ENCODE results near the gene ZMIZ1. TPM values are rescaled to one million over a fixed set of nuclear protein-coding genes. Genes with fewer than 3 reads are reported as not detected.

Gene ZMIZ1
- total RNA-seq, 2 experiments from 2014 or later, result 14.6 to 15.5 TPM

- no peaks in the 10 kb centered on the region for H3K9me3 ChIP-seq (ENCODE audit: control insufficient read depth in 1 of 2, insufficient read depth in 1 of 2, low read length in 2 of 2)
- intact Hi-C loops (cut with DNase I, micrococcal nuclease), result no loop called here
- no peaks in the 10 kb centered on the region for H3K27me3 Mint-ChIP-seq
- H3K36me3 ChIP-seq (ENCODE audit: insufficient read depth, low read length), result peaks cover 3% of the 10 kb centered on the region
- no peaks in the 10 kb centered on the region for H3K4me1 ChIP-seq (ENCODE audit: insufficient read depth, low read length)
- no peak overlapping the region for H3K4me3 Mint-ChIP-seq
- no peak overlapping the region for H3K27ac Mint-ChIP-seq
- TF ChIP-seq CTCF (IDR thresholded peaks at IDR 0.05), result no peak
- peaks cover 5% of the 10 kb centered on the region for H3K4me1 Mint-ChIP-seq (ENCODE audit: low read depth)
- H3K4me3 ChIP-seq (ENCODE audit: low read length), result no peak overlapping the region
- ChIA-PET CTCF (no interaction called here), POLR2A (interaction anchor here (1.0 kb wide), 1 partner anchor 15 kb away, joined by 3 read pairs; no protein-coding TSS in a partner anchor)
- DNase-seq, result no peak
- H3K27ac ChIP-seq (ENCODE audit: low read depth in 1 of 2, low read length in 2 of 2), result no peak overlapping the region
- no peaks in the 10 kb centered on the region for H3K27me3 ChIP-seq (ENCODE audit: control insufficient read depth in 1 of 2, insufficient read depth in 2 of 2, low read length in 2 of 2)
- ATAC-seq (ENCODE audit: poor library complexity), result no peak
- no peaks in the 10 kb centered on the region for H3K9me3 Mint-ChIP-seq
- H3K36me3 Mint-ChIP-seq (ENCODE audit: low read depth), result no peaks in the 10 kb centered on the region
Measured at GRCh38 chr10:79158004-79158340, 89.2 kb downstream of the ZMIZ1 start.

- DNase-seq (no peak), ATAC-seq (ENCODE audit: poor library complexity) (no peak)
- Histone ChIP-seq H3K27ac (ENCODE audit: low read depth in 1 of 2, low read length in 2 of 2) (no peak overlapping the region), H3K36me3 (ENCODE audit: insufficient read depth, low read length) (peaks cover 3% of the 10 kb centered on the region), H3K4me3 (ENCODE audit: low read length) (no peak overlapping the region), H3K27me3 (ENCODE audit: control insufficient read depth in 1 of 2, insufficient read depth in 2 of 2, low read length in 2 of 2) (no peaks in the 10 kb centered on the region), H3K9me3 (ENCODE audit: control insufficient read depth in 1 of 2, insufficient read depth in 1 of 2, low read length in 2 of 2) (no peaks in the 10 kb centered on the region), H3K4me1 (ENCODE audit: insufficient read depth, low read length) (no peaks in the 10 kb centered on the region)
- ChIA-PET CTCF (no interaction called here), POLR2A (no interaction called here)
- Mint-ChIP-seq H3K9me3 (no peaks in the 10 kb centered on the region), H3K27ac (no peak overlapping the region), H3K27me3 (no peaks in the 10 kb centered on the region), H3K4me1 (ENCODE audit: low read depth) (peaks cover 5% of the 10 kb centered on the region), H3K4me3 (no peak overlapping the region), H3K36me3 (ENCODE audit: low read depth) (no peaks in the 10 kb centered on the region)
- no peak for TF ChIP-seq CTCF (IDR thresholded peaks at IDR 0.05)
- intact Hi-C loops (cut with DNase I, micrococcal nuclease), result no loop called here
Measured at GRCh38 chr10:79158402-79159097, 89.8 kb downstream of the ZMIZ1 start.

- TF ChIP-seq CTCF (IDR thresholded peaks at IDR 0.05), result no peak
- H3K27ac Mint-ChIP-seq, result no peak overlapping the region
- no peaks in the 10 kb centered on the region for H3K27me3 Mint-ChIP-seq
- no peak for DNase-seq
- no peaks in the 10 kb centered on the region for H3K9me3 Mint-ChIP-seq
- no peak for ATAC-seq (ENCODE audit: poor library complexity)
- H3K36me3 Mint-ChIP-seq (ENCODE audit: low read depth), result no peaks in the 10 kb centered on the region
- no peaks in the 10 kb centered on the region for H3K27me3 ChIP-seq (ENCODE audit: control insufficient read depth in 1 of 2, insufficient read depth in 2 of 2, low read length in 2 of 2)
- H3K9me3 ChIP-seq (ENCODE audit: control insufficient read depth in 1 of 2, insufficient read depth in 1 of 2, low read length in 2 of 2), result no peaks in the 10 kb centered on the region
- H3K4me1 ChIP-seq (ENCODE audit: insufficient read depth, low read length), result no peaks in the 10 kb centered on the region
- H3K27ac ChIP-seq (ENCODE audit: low read depth in 1 of 2, low read length in 2 of 2), result no peak overlapping the region
- intact Hi-C loops (cut with DNase I, micrococcal nuclease), result no loop called here
- H3K36me3 ChIP-seq (ENCODE audit: insufficient read depth, low read length), result peaks cover 3% of the 10 kb centered on the region
- POLR2A ChIA-PET, result no interaction called here
- H3K4me3 ChIP-seq (ENCODE audit: low read length), result no peak overlapping the region
- H3K4me1 Mint-ChIP-seq (ENCODE audit: low read depth), result peaks cover 5% of the 10 kb centered on the region
- CTCF ChIA-PET, result no interaction called here
- no peak overlapping the region for H3K4me3 Mint-ChIP-seq
Measured at GRCh38 chr10:79159141-79159651, 90.4 kb downstream of the ZMIZ1 start.

Measured in CD4-positive, alpha-beta T cell (primary cell).